SK-N-SH (cell line): ENCODE results near the gene DOCK8. TPM values are rescaled to one million over a fixed set of nuclear protein-coding genes. Genes with fewer than 3 reads are reported as not detected.

ENCODE experiments used
- CTCF ChIA-PET: fragments of 300-600, 350-600 bp; formaldehyde crosslinking; extraction: SDS; loops from one replicate; lab custom pipeline; 2021; lab: Yijun Ruan, JAX
- POLR2A ChIA-PET: fragments of 350-600 bp; sonication (Branson Sonifier 250); formaldehyde crosslinking; extraction: SDS; loops from one replicate; lab custom pipeline; 2020; ENCODE audit warnings: antibody characterized with exemption, inconsistent platforms; lab: Yijun Ruan, JAX
- DNase-seq: peaks from one replicate; pipeline ENCODE4 v3.0.0; 2012
- H2AFZ ChIP-seq: fragments of 200-600 bp; sonication (generic); 2 replicates; pipeline ENCODE4 v1.8.1; 2016; ENCODE audit warnings: antibody characterized with exemption, mild to moderate bottlenecking, low read depth
- H3F3A ChIP-seq: fragments of 200-600 bp; sonication (generic); replicated peaks from 2 replicates; pipeline ENCODE3; 2016; ENCODE audit warnings: antibody characterized with exemption, mild to moderate bottlenecking; ENCODE audit not compliant: insufficient read depth
- H3K27ac ChIP-seq, 2 experiments: fragments of 200-500 bp in 1 of 2; fragments of 200-600 bp in 1 of 2; sonication (Bioruptor generic) in 1 of 2; sonication (generic), shearing (Covaris generic) in 1 of 2; 2 replicates each; pipeline versions ENCODE4 v1.5.1 to v1.6.1; 2014 to 2016; ENCODE audit warnings: low read depth in 2 of 2, inconsistent platforms in 1 of 2, low read length in 1 of 2, mild to moderate bottlenecking in 1 of 2, mixed read lengths in 1 of 2
- H3K27me3 ChIP-seq: fragments of 200-600 bp; sonication (generic), shearing (Covaris generic); 2 replicates; pipeline ENCODE4 v1.6.1; 2016; ENCODE audit warnings: mixed run types; ENCODE audit not compliant: insufficient read depth
- H3K36me3 ChIP-seq, 2 experiments: fragments of 200-500 bp in 1 of 2; fragments of 200-600 bp in 1 of 2; sonication (Bioruptor generic) in 1 of 2; sonication (generic) in 1 of 2; replicated peaks in 1 of 2; 2 replicates each; pipeline versions ENCODE3 to v1.5.1; 2014 to 2016; ENCODE audit warnings: low read length in 1 of 2, mild to moderate bottlenecking in 1 of 2; ENCODE audit not compliant: insufficient read depth in 2 of 2, control insufficient read depth in 1 of 2
- H3K4me1 ChIP-seq, 2 experiments: fragments of 200-500 bp in 1 of 2; fragments of 200-600 bp in 1 of 2; sonication (Bioruptor generic) in 1 of 2; sonication (generic), shearing (Covaris generic) in 1 of 2; 2 replicates each; pipeline versions ENCODE4 v1.5.1 to v1.6.1; 2014 to 2016; ENCODE audit warnings: low read depth in 1 of 2, low read length in 1 of 2, mixed run types in 1 of 2; ENCODE audit not compliant: insufficient read depth in 2 of 2, control insufficient read depth in 1 of 2
- H3K4me2 ChIP-seq: fragments of 200-600 bp; sonication (generic), shearing (Covaris generic); 2 replicates; pipeline ENCODE4 v1.6.1; 2017; ENCODE audit warnings: mixed run types
- H3K4me3 ChIP-seq, 2 experiments: fragments of 200-500 bp in 1 of 2; fragments of 200-600 bp in 1 of 2; sonication (Bioruptor generic) in 1 of 2; sonication (generic), shearing (Covaris generic) in 1 of 2; 2 replicates each; pipeline versions ENCODE4 v1.5.1 to v1.8.1; 2014 to 2016; ENCODE audit warnings: low read depth in 2 of 2, inconsistent platforms in 1 of 2, low read length in 1 of 2, mild to moderate bottlenecking in 1 of 2, mixed read lengths in 1 of 2, moderate library complexity in 1 of 2
- H3K79me2 ChIP-seq: fragments of 200-600 bp; sonication (generic); 2 replicates; pipeline ENCODE4 v1.8.1; 2017; ENCODE audit warnings: mild to moderate bottlenecking; ENCODE audit not compliant: insufficient read depth
- H3K9ac ChIP-seq: fragments of 200-600 bp; sonication (generic); 2 replicates; pipeline ENCODE4 v1.6.1; 2017; ENCODE audit warnings: mixed run types
- H3K9me2 ChIP-seq: fragments of 200-600 bp; sonication (generic); 2 replicates; pipeline ENCODE4 v1.6.1; 2017; ENCODE audit warnings: mixed run types
- H3K9me3 ChIP-seq: fragments of 200-600 bp; sonication (generic); 2 replicates; pipeline ENCODE4 v1.6.1; 2017; ENCODE audit warnings: mixed run types, mild to moderate bottlenecking, moderate library complexity
- H4K20me1 ChIP-seq: fragments of 200-600 bp; sonication (generic); 2 replicates; pipeline ENCODE4 v1.6.1; 2017; ENCODE audit warnings: mild to moderate bottlenecking, mixed run types; ENCODE audit not compliant: insufficient read depth
- EZH2phosphoT487 ChIP-seq: fragments of 200-600 bp; sonication (generic); IDR thresholded peaks from 2 replicates; pipeline ENCODE4 v1.6.1; 2017; ENCODE audit warnings: low read depth, mixed run types, mild to moderate bottlenecking, antibody characterized with exemption, moderate library complexity, borderline replicate concordance
- GABPA ChIP-seq: IDR thresholded peaks from 2 replicates; pipeline ENCODE4 v1.4.0; 2012; ENCODE audit warnings: low read depth, mild to moderate bottlenecking
- GATA2 ChIP-seq: sonication (generic); formaldehyde crosslinking; IDR thresholded peaks from 2 replicates; pipeline ENCODE4 v1.5.0; 2020; ENCODE audit warnings: mild to moderate bottlenecking, missing genetic modification reagents
- IRF3 ChIP-seq: fragments of 150-350 bp; IDR thresholded peaks from 2 replicates; pipeline ENCODE4 v1.6.1; 2016; ENCODE audit warnings: mild to moderate bottlenecking, low read depth, low read length
- MAX ChIP-seq: IDR thresholded peaks from 2 replicates; pipeline ENCODE4 v1.4.0; 2012; ENCODE audit warnings: low read depth
- MXI1 ChIP-seq: IDR thresholded peaks from 2 replicates; pipeline ENCODE4 v1.6.1; 2012; ENCODE audit warnings: mild to moderate bottlenecking, low read depth, low read length, improper control_type of control experiment
- POLR2AphosphoS5 ChIP-seq: IDR thresholded peaks from 2 replicates; pipeline ENCODE4 v1.6.1; 2012; ENCODE audit warnings: low read depth, low read length
- REST ChIP-seq: IDR thresholded peaks from 2 replicates; pipeline ENCODE4 v1.6.1; 2012; ENCODE audit warnings: mild to moderate bottlenecking, low read depth, low read length, moderate library complexity
- RFX5 ChIP-seq: IDR thresholded peaks from 2 replicates; pipeline ENCODE4 v1.6.1; 2012; ENCODE audit warnings: mild to moderate bottlenecking, improper control_type of control experiment, low read length
- RXRA ChIP-seq: IDR thresholded peaks from 2 replicates; pipeline ENCODE4 v1.4.0; 2012; ENCODE audit warnings: low read depth, mild to moderate bottlenecking, borderline replicate concordance
- SMC3 ChIP-seq: IDR thresholded peaks from 2 replicates; pipeline ENCODE4 v1.6.1; 2012; ENCODE audit warnings: low read depth, low read length, improper control_type of control experiment
- TAF1 ChIP-seq: IDR thresholded peaks from 2 replicates; pipeline ENCODE4 v1.6.1; 2012; ENCODE audit warnings: low read depth, mild to moderate bottlenecking, low read length, moderate library complexity, borderline replicate concordance
- TCF12 ChIP-seq: IDR thresholded peaks from 2 replicates; pipeline ENCODE4 v1.4.0; 2012
- USF2 ChIP-seq: fragments of 150-350 bp; IDR thresholded peaks from 2 replicates; pipeline ENCODE4 v1.6.1; 2017; ENCODE audit warnings: antibody characterized with exemption, low read length, low read depth, borderline replicate concordance
- ZBTB33 ChIP-seq: IDR thresholded peaks from 2 replicates; pipeline ENCODE4 v1.4.0; 2012; ENCODE audit warnings: low read depth, borderline replicate concordance
- WGBS: methylation state at CpG from one replicate; pipeline ENCODE4 v1.1.6; 2017; ENCODE audit warnings: low lambda C conversion rate; 5-methylcytosine and 5-hydroxymethylcytosine counted together
- polyA plus RNA-seq, 3 experiments: library from polyadenylated mRNA; depleted of rRNA; stranded (reverse); fragments of >200 nt; gene quantifications; 2 replicates each; pipeline ENCODE4 v1.2.3, GENCODE V29; 2012

Gene DOCK8
- polyA plus RNA-seq, 1 of the 3 experiments (the other 2 are of a cell fraction): not detected

GRCh38 chr9:394347-395052 is 179.8 kb downstream of the DOCK8 start (continued):
- TF ChIP-seq USF2: no peak
- TF ChIP-seq, all 33 proteins: peak for 0

- Histone ChIP-seq H3K9me3 (no peaks in the 10 kb centered on the region), H3K36me3 (no peaks in the 10 kb centered on the region), H3K27ac (no peak overlapping the region), H3K4me1 (no peaks in the 10 kb centered on the region), H3K27me3 (no peaks in the 10 kb centered on the region; the same call in 1 of the 2 replicates), H3F3A (no peaks in the 10 kb centered on the region), H3K9me2 (no peaks in the 10 kb centered on the region), H2AFZ (no peak overlapping the region), H3K4me2 (no peak overlapping the region), H3K9ac (no peak overlapping the region), H3K4me3 (no peak overlapping the region), H4K20me1 (no peaks in the 10 kb centered on the region), H3K79me2 (no peaks in the 10 kb centered on the region)
- POLR2A ChIA-PET: no interaction called here
- CTCF ChIA-PET: no interaction called here
- 10% methylated on average over 3 of the region's 3 CpGs for WGBS
- no peak for DNase-seq
- TF ChIP-seq TCF12: no peak
Measured at GRCh38 chr9:396396-396795, 181.7 kb downstream of the DOCK8 start.

GRCh38 chr9:398085-398484 is 183.4 kb downstream of the DOCK8 start:
- H3K27me3 ChIP-seq: no peaks in the 10 kb centered on the region; the same call in 1 of the 2 replicates
- no peak for DNase-seq
- no peaks in the 10 kb centered on the region for H3K9me3 ChIP-seq
- H3K4me3 ChIP-seq: no peak overlapping the region
- POLR2A ChIA-PET: no interaction called here
- H3K9ac ChIP-seq: no peak overlapping the region
- H3F3A ChIP-seq: no peaks in the 10 kb centered on the region
- no peak overlapping the region for H2AFZ ChIP-seq
- H3K9me2 ChIP-seq: no peaks in the 10 kb centered on the region
- H3K4me1 ChIP-seq: no peaks in the 10 kb centered on the region
- CTCF ChIA-PET: no interaction called here
- WGBS: 27% methylated on average over 5 of the region's 5 CpGs
- H4K20me1 ChIP-seq: no peaks in the 10 kb centered on the region
- H3K27ac ChIP-seq: no peak overlapping the region
- no peaks in the 10 kb centered on the region for H3K36me3 ChIP-seq
- H3K4me2 ChIP-seq: no peak overlapping the region
- H3K79me2 ChIP-seq: no peaks in the 10 kb centered on the region
- TF ChIP-seq MAX (no peak), RFX5 (no peak), EZH2phosphoT487 (no peak), RXRA (no peak), ZBTB33 (no peak), MXI1 (no peak), GABPA (no peak), GATA2 (no peak), POLR2AphosphoS5 (no peak), REST (no peak), SMC3 (no peak), TAF1 (no peak), IRF3 (no peak), USF2 (no peak)
